H54 (cell line): ENCODE results near the gene DIPK1B.

Source experiments
- DNase-seq: peaks from one replicate; pipeline ENCODE4 v3.0.0; 2011; ENCODE audit warnings: low spot score, mixed read lengths; ENCODE audit not compliant: insufficient read length
- FAIRE-seq: peaks from 3 replicates; lab custom pipeline; 2011; peaks lifted over from hg19 to GRCh38; lab: Jason Lieb, UNC
- POLR2A ChIP-seq: IDR thresholded peaks from 2 replicates; pipeline ENCODE4 v1.6.1; 2011; ENCODE audit warnings: low read depth, mild to moderate bottlenecking, low read length

The DIPK1B gene

DNA sequence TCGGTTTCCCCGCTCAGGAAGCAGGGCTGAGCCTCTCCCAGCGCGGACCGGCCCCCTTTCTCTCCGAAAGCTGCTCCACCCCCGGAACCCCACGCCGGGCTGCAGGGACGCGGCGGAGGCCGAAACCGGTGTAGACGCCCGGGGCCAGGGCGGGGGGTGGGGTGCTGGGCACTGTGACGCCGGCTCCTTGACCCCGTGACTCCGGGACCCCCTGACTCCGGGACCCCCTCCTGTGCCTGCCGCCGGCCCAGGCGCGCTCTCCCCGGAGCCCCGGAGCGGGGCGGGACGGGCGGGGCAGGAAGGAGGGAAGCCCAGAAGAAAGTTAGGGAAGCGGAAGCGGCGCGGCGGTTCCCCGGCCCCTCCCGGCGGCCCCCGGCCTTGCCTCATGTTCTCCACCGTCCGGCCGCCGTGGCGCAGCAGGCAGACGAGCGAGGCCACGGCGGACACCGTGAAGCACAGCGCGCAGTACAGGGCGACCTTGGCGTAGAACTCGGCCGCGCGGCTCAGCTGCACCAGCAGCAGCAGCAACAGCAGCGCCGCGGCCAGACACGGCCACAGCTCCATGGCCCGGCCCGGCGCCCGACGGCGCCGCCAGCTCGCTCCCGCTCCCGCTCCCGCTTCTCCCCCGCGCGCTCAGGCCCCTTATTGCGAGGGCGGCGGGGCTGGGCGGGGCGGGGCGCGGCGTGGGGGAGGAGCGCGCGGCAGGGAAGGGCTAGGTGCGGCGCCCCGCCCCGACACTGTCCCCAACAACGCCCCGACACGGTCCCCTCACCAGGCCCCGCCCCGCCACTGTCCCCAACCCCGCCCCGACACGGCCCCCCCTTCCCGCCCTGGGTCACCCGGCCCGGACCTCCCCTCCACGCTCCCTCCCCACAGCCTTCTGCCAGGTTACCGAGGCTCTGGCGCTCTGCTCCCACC lies 25.3 kb upstream of the DIPK1B start, which contains the start of gene AGPAT2:
AGPAT2 (minus strand) TSS at position 664 of the 918 bp plus-strand sequence; CDS start at position 564, 100 bp downstream.
- FAIRE-seq (no peak), DNase-seq (no peak)
- TF ChIP-seq POLR2A = peak; percentile 77

DNA sequence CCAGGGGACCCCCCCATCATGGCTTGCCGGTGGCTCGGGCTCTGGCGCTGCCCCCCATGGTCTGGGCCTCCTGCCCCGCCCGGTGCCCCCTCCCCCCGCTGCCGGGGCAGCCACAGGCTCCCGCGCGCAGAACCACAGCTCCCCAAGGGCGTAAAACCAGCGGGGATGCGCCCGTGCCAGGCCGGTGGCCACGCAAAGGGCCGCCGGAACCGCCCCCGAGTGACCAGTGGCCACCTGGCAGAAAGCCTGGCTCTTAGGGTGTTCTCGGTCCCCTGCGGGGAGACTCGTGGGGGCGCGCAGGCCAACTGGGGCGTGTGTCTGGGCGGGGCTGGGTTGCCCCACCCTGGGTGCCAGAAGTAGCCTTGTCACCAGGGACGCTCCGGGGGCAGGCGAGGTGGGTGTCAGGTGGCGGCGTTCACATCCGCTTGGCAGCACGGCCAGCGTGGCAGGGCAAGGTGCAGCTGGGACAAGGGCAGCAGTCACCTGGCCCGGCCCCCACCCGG lies 24.6 kb upstream of the DIPK1B start:
- no peak for TF ChIP-seq POLR2A
- FAIRE-seq (no peak), DNase-seq (no peak)

DNA sequence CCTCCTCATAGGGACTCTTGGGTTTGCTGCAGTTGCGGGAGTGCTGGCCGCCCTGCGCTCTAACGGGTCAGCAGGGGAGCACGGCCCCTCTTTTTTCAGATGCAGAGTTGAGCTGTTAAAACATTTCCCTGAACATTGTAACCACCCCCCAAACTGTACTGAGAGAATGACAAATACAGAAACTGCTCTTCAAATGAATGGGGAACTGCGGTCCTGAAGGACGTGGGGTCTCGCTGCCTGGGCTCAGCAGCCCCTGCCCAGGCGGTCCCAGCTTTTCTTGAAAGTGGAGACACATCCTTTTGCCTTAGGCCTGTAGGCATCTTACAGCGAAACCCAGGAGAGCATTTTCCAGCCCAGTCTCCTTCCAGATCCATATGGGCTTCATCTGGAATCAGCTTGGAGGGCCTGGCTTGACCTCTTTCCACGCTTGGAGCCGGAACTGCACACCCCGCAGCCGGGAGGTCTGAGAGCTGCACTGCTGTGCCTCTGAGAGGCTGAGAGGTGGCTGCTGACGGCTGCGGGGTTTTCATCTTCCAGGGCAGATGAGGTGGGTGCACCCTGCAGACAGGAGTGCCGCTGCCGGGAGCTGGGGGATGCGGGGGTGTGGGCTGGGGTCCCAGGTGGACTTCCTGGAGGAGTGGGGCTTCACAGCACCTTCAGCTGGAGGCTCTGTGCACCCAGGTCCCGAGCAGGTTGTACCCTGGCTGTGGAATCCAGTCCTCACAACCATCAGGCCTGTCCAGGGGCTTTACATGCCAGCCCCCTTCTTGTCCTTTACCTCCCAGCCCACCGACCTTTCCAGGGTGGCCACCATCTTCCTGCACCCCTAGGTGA lies 23.9 kb upstream of the DIPK1B start:
- TF ChIP-seq POLR2A = no peak
- FAIRE-seq (no peak), DNase-seq (no peak)

DNA sequence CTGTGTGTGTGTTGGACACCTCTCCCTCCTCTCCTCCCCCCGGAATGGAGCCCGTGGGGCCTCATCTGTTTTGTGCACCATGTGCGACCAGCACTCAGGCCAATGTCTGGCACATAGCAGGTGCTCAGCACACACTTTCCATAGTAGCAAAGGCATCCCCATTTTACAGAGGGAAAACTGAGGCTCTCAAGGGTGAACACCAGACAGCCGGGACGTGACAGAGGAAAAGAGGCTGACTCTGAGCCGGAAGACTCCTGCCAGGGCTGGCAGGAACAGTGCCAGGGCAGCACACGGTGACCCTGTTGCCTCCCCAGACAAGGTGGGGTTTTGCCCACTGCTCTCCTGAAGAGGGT lies 23.3 kb upstream of the DIPK1B start:
- TF ChIP-seq POLR2A = no peak
- FAIRE-seq (no peak), DNase-seq (no peak)

DNA sequence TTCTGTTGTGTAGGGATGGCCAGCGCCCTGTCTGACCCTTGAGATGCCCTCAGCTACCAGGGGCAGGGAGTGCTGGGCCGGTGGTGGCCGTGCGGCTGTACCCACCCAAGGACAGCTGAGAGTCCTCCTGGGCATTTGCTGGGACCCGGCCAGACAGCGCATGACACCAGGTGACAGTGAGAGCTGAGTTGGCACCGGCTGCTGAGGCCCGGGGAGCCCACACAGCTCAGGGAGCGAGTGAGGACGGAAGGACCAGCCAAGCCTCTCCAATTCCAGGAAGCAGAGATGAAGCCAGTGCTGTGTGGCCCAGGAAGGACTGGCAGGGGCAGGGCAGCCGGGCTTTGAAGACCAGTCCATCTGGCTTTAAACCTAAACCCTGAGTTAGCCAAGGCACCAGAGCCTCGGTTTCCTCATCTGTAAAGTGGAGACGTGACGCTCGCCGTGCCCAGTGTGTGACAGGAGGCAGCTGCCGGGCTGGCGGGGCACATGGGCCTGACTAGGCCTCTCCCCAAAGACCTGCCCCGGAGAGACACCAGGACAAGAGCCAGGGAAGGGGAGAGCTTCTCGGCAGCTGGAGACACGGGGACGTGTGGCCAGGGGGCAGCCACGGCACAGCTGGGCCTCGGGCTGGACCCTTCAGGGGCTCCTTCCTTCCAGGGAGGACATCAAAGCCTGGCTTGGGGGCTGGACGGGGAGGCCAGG lies 22.1 kb upstream of the DIPK1B start:
- TF ChIP-seq POLR2A = no peak
- no peak for DNase-seq
- FAIRE-seq = no peak

DNA sequence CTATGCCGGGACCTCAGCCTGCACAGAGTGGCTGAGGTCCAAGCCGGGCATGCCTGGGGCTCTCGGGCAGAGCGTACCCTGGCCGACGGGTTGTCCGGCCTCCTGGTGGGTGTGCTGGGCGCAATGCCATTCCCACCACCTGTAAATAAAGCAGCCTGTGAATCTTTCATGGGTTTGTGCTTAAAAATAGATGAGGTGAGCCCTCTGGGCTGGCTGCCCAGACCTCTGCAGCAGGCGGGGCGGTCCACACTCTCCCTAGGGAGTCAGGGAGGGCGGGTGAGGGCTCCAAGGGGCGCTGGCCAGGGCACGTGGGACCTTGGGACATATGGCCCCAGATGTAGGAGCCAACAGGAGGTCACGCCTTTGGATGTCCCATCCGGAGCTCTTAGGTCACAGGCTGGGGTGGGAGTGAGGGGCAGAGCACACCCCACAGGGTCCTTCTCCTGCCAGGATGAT lies 21.5 kb upstream of the DIPK1B start:
- TF ChIP-seq POLR2A = no peak
- peak; percentile 65 for FAIRE-seq
- DNase-seq = peak; percentile 96

DNA sequence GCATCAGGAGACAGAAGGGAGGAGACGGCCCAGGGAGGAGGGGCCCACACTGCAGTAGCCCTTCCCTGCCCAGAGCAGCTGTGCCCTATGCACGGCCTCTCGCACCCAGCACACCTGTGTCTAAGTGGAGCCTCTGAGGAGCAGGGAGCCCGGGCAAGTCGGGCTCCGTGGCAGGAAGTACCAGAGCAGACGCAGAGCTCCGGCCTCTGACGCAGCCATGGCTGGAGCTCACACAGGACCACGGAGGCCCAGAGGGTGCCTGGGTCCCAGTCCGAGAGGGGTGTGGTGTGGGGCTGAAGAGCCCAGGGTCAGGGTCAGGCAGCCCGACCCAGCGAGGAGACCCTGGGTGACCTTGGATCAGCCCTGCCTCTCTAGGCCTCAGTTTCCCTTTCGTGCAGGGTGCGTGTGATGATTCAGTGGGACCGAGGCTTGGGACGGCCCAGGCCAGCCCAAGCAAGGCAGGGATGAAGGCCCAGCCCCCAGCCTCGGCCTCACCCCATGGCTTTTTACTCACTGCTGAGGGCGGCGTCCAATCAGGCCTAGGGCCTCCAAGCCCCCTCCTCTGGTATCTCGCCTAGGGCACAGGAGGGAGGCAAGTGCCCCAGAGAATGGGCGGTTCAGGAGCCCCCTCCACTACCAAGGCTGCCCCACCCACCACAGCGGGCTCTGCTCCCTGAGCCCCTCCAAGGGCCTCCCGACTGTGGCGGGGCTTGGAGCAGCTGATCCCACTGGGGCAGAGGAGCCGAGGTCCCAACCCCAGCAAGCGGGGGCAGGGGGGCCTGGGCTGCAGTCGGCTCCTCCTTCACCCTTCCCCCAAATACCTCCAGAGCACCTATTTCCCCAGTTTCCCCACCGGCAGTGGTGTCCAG lies 20.8 kb upstream of the DIPK1B start:
- DNase-seq (no peak), FAIRE-seq (no peak)
- TF ChIP-seq POLR2A = no peak

DNA sequence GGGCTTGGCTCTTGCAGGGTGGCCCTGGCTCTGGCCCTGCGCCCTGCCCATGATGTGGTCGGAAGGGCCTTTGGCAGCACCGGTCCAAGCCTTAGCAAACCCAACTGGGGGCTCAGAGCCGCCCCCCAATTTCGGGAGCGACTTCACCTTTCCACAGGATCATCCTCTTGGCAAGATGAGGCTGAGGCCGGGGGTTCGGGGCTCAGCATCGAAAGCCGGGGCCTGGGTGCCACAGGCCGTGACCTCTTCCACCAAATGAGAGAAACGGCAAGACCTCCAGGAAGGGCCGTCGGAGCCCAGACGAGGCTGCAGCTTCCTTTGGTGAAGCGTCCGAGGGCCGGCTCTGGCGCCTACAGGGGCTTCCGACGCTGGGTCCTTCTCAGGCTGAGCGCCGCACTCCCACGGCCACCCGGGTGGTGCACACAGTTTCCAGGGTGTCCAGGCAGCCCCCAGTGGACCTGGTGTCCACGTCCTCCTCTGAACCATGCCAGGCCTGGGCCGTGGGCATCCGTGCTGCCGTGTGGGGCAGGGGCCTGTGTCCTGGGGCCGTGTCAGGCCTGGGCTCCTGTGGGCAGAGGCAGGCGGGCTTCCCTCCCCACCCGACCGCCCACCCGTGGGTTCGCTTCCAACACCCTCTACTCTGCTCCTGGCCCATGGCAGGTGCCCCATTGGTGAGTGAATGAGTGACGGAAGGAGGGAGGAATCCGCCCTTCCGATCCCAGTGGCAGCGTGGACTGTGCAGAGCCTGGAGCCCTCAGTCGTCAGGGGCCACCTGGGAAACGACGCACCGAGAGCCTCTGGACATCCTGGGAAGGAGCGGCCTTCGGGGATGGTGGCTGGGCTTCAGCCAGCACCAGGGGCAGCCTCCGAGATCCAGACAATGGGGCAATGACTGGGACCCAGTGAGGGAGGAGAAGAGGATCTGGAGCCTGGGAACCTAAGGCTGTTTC lies 19.9 kb upstream of the DIPK1B start:
- no peak for TF ChIP-seq POLR2A
- DNase-seq (no peak), FAIRE-seq (no peak)

DNA sequence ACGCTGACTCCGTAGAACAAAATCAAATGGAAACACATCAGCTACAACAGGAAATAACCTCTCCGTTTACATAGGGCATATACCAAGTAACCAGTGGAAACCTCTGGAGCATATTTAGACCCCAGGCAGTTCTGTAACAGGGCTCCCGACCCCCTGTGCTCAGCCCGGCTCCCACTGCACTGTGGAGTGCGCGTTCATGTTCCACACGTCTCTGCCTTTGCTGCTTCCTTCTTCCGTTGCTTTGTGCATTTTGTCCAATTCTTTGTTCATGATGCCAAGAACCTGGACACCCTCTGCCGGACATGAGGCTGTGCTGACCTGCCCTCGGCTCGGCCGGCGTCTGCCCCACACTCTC lies 19.3 kb upstream of the DIPK1B start:
- DNase-seq (no peak), FAIRE-seq (no peak)
- no peak for TF ChIP-seq POLR2A

DNA sequence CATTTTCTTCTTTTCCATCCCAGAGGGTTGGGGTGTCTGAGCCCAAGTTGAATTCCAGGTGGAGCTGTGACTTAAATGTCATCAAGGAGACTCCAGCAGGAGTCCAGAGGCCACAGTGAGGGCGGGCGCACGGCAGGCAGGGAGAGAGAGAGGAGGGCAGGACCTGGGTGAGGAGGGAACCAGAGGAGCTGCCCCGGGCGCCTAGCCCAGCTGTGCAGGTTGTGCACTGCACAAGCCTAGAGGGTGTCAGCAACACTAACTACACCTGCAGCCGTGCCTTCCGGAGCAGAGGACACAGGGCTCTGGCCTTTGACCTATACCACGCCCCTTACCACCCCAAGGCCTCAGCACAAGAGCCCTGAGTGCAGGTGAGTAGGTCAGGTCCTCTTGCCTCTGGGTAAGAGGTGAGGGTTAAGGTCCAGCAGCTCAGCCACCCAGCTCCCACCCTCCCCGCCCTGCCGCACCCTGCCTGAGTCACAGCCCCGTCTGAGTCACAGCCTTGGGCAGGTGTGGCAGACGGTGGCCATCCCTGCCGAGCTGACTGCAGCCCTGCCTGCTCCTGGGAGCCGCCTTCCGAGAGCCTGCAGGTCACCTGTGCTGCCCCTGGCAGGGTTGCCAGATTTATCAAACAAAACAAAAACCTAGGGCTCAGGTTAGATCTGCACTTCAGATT lies 18.7 kb upstream of the DIPK1B start:
- FAIRE-seq (peak; percentile 82), DNase-seq (peak; percentile 99)
- TF ChIP-seq POLR2A = no peak
